Suprapubic skin (tissue), 4 donors: ENCODE measurements around the gene KRTAP4-4.

Source experiments
- CTCF ChIP-seq, 2 donors: fragments of 200-600 bp in 1 of 2; fragments of 450-650 bp in 1 of 2; sonication (generic) in 1 of 2; IDR thresholded peaks; one replicate each; pipeline ENCODE4 v1.5.1; 2016 to 2019; ENCODE audit warnings: antibody characterized with exemption in 2 of 2, mild to moderate bottlenecking in 1 of 2, moderate library complexity in 1 of 2
- POLR2A ChIP-seq, 2 donors: fragments of 450-650 bp; IDR thresholded peaks; one replicate each; pipeline ENCODE4 v1.6.1; 2017; ENCODE audit warnings: antibody characterized with exemption in 2 of 2, mild to moderate bottlenecking in 2 of 2, moderate library complexity in 2 of 2
- POLR2AphosphoS5 ChIP-seq, 3 donors: sonication (generic); formaldehyde crosslinking; IDR thresholded peaks; one replicate each; pipeline ENCODE4 v1.6.1; 2017; ENCODE audit warnings: antibody characterized with exemption in 3 of 3

- no peak for TF ChIP-seq CTCF (IDR thresholded peaks at IDR 0.05)
- no peak for TF ChIP-seq POLR2AphosphoS5 (IDR thresholded peaks at IDR 0.05)
- no peak for TF ChIP-seq POLR2A (IDR thresholded peaks at IDR 0.05)
Measured at GRCh38 chr17:41126412-41126811, 34.1 kb downstream of the KRTAP4-4 start.
